Measurements from ENCODE around the gene ACSM2B. TPM values are rescaled to one million over a fixed set of nuclear protein-coding genes. Genes with fewer than 3 reads are reported as not detected.
"Not testable (repeated sequence)": the region's sequence is repeated elsewhere in the genome, so short reads cannot be mapped to it uniquely, and the experiment has no call there.

Gene ACSM2B
- total and polyA plus RNA-seq, 2 donors from 2014 or later = 48.2 to 428 TPM

DNA sequence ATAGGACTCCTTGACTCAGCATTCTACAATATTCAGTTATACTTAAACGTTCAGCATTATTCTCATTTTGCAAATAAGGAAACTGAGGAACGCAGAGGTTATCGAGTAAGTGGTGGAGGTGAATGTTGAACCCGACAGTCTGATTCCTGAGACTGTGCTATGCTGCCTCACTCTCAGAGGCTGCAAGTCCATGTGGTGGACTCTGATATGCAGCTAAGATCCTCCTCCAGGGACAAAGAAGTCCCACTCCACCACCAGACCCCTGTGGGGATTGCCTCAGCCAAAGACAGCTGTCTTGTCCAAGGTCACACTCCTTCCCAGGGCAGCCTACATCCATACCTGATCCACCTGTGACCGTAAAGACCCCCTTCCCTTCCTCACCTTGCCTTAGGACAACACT, 37.5 kb downstream of the ACSM2B start:
- TF ChIP-seq, protein P1, sequence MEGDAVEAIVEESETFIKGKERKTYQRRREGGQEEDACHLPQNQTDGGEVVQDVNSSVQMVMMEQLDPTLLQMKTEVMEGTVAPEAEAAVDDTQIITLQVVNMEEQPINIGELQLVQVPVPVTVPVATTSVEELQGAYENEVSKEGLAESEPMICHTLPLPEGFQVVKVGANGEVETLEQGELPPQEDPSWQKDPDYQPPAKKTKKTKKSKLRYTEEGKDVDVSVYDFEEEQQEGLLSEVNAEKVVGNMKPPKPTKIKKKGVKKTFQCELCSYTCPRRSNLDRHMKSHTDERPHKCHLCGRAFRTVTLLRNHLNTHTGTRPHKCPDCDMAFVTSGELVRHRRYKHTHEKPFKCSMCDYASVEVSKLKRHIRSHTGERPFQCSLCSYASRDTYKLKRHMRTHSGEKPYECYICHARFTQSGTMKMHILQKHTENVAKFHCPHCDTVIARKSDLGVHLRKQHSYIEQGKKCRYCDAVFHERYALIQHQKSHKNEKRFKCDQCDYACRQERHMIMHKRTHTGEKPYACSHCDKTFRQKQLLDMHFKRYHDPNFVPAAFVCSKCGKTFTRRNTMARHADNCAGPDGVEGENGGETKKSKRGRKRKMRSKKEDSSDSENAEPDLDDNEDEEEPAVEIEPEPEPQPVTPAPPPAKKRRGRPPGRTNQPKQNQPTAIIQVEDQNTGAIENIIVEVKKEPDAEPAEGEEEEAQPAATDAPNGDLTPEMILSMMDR (IDR thresholded peaks at IDR 0.05; ENCODE audit: borderline replicate concordance, extremely low read depth, insufficient read depth) = no peak
- DNase-seq = no peak
- Histone ChIP-seq H3K36me3 (ENCODE audit: control insufficient read depth in 2 of 3, insufficient read depth in 3 of 3, low read length in 3 of 3) (peaks cover 0 to 17% (median 0%) of the 10 kb centered on the region in 3 donors), H3K4me3 (ENCODE audit: low read length in 3 of 3) (no peak overlapping the region), H3K27me3 (ENCODE audit: control insufficient read depth, insufficient read depth, low read length) (no peaks in the 10 kb centered on the region), H3K9ac (ENCODE audit: low read length in 3 of 3) (no peak overlapping the region), H3K4me1 (ENCODE audit: control insufficient read depth in 2 of 3, insufficient read depth in 2 of 3, low read depth in 1 of 3, low read length in 3 of 3) (no peaks in the 10 kb centered on the region), H3K9me3 (ENCODE audit: control insufficient read depth in 2 of 3, insufficient read depth in 1 of 3, low read length in 3 of 3) (no peaks in the 10 kb centered on the region), H3K27ac (ENCODE audit: low read depth in 2 of 2, low read length in 2 of 2) (no peak overlapping the region)
- intact Hi-C loops (cut with DNase I) = no loop called here
- no peak for FAIRE-seq

DNA sequence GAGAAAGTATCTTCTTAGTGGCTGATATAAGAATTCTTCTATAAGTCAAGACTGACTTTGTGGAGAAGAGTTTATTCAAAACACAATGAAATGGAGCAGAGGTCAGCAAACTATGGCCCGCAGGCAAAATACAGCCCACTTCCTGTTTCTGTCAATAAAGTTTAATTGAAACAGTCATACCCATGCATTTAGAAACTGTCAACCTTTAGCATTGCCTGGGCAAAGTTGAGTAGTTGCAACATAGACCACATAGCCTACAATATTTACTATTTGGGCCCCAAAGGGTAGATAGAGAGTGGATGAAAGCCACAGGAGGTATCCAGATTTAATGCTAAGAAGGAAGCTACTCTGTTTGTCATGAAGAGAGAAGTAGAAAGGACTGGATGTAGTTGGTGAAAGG, 38.0 kb downstream of the ACSM2B start:
- Histone ChIP-seq H3K9me3 (ENCODE audit: control insufficient read depth in 2 of 3, insufficient read depth in 1 of 3, low read length in 3 of 3) (no peaks in the 10 kb centered on the region), H3K36me3 (ENCODE audit: control insufficient read depth in 2 of 3, insufficient read depth in 3 of 3, low read length in 3 of 3) (peaks cover 0 to 17% (median 0%) of the 10 kb centered on the region in 3 donors), H3K27ac (ENCODE audit: low read depth in 2 of 2, low read length in 2 of 2) (no peak overlapping the region), H3K9ac (ENCODE audit: low read length in 3 of 3) (no peak overlapping the region), H3K4me3 (ENCODE audit: low read length in 3 of 3) (no peak overlapping the region), H3K27me3 (ENCODE audit: control insufficient read depth, insufficient read depth, low read length) (no peaks in the 10 kb centered on the region), H3K4me1 (ENCODE audit: control insufficient read depth in 2 of 3, insufficient read depth in 2 of 3, low read depth in 1 of 3, low read length in 3 of 3) (no peaks in the 10 kb centered on the region)
- intact Hi-C loops (cut with DNase I) = no loop called here
- DNase-seq (no peak), FAIRE-seq (no peak)
- TF ChIP-seq, protein P1 (IDR thresholded peaks at IDR 0.05; ENCODE audit: borderline replicate concordance, extremely low read depth, insufficient read depth) = no peak

DNA sequence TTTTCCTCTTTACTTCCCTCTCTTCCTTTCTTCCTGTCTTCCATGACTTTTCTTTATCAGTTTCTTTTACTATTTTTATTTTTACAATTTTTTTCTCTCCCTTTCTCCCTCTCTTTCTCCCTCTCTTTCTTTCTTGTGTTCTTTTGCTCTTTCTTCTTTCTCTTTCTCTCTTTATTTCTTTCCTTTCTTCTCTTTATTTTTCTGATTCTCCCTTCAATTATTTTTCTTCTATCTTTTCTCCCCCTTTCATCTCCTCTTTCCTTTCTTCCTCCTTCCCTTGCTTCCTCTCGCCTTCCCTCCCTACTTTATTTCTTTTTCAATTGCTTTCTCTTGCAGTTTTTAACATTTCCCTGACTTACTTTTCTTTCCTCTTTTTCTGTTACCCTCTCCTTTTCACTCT, 39.5 kb downstream of the ACSM2B start:
- H3K27me3 ChIP-seq (ENCODE audit: control insufficient read depth, insufficient read depth, low read length); intact Hi-C loops (cut with DNase I): not testable (repeated sequence)

DNA sequence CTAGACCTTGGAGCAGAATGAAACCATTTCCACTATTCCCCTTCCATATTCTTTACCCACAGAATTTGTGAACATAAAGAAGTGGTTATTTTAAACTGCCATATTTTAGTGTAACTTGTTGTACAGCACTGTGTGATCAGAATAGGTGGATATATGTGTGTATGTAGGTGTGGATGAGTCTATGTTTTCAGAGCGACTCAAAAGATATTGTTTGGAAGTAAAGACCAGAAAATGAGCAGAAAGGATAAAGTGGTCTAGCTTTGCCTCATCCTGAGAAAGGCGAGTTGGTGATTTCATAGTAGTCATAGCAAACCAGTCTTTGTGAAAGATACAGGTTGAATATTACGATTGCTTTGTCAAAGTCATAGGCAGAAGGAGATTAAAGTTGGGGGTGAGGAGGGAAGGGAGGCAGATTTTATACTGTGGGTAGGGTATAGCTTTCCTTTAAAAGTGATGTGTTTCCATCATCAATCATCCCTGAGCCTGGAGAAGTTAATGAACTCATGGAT, 43.8 kb downstream of the ACSM2B start:
- FAIRE-seq; H3K4me3 ChIP-seq (ENCODE audit: low read length in 3 of 3); H3K27me3 ChIP-seq (ENCODE audit: control insufficient read depth, insufficient read depth, low read length); DNase-seq; H3K27ac ChIP-seq (ENCODE audit: low read depth in 2 of 2, low read length in 2 of 2); intact Hi-C loops (cut with DNase I); H3K9me3 ChIP-seq (ENCODE audit: control insufficient read depth in 2 of 3, insufficient read depth in 1 of 3, low read length in 3 of 3); H3K9ac ChIP-seq (ENCODE audit: low read length in 3 of 3); H3K36me3 ChIP-seq (ENCODE audit: control insufficient read depth in 2 of 3, insufficient read depth in 3 of 3, low read length in 3 of 3); H3K4me1 ChIP-seq (ENCODE audit: control insufficient read depth in 2 of 3, insufficient read depth in 2 of 3, low read depth in 1 of 3, low read length in 3 of 3): not testable (repeated sequence)

More for the DNA sequence above, 39.5 kb downstream of the ACSM2B start:
- not testable (repeated sequence) for H3K9ac ChIP-seq (ENCODE audit: low read length in 3 of 3); H3K27ac ChIP-seq (ENCODE audit: low read depth in 2 of 2, low read length in 2 of 2); FAIRE-seq; DNase-seq; H3K9me3 ChIP-seq (ENCODE audit: control insufficient read depth in 2 of 3, insufficient read depth in 1 of 3, low read length in 3 of 3); H3K4me1 ChIP-seq (ENCODE audit: control insufficient read depth in 2 of 3, insufficient read depth in 2 of 3, low read depth in 1 of 3, low read length in 3 of 3); H3K4me3 ChIP-seq (ENCODE audit: low read length in 3 of 3)
- H3K36me3 ChIP-seq (ENCODE audit: control insufficient read depth in 2 of 3, insufficient read depth in 3 of 3, low read length in 3 of 3) = peaks cover 0 to 17% (median 0%) of the 10 kb centered on the region in 3 donors

DNA sequence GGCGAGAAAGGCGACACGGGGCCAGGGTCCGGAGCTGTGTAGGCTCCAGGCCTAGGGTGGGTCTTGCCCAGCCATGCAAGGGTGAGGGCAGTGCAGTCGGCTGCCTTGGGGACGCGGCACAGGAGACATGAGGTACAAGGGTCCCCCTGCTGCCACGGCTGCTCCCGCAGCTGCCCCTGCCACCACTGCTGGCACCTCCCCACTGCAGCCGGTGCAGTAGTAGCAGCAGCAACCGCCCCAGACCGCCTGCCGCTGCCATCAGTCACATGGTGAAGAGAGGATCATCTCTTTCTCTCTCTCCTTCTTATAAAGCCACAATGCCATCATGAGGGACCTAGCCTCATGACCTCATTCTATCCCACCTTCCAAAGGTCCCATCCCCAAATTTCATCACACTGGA, 44.4 kb downstream of the ACSM2B start:
- intact Hi-C loops (cut with DNase I); H3K9ac ChIP-seq (ENCODE audit: low read length in 3 of 3); FAIRE-seq; H3K9me3 ChIP-seq (ENCODE audit: control insufficient read depth in 2 of 3, insufficient read depth in 1 of 3, low read length in 3 of 3); H3K27ac ChIP-seq (ENCODE audit: low read depth in 2 of 2, low read length in 2 of 2); H3K4me3 ChIP-seq (ENCODE audit: low read length in 3 of 3); DNase-seq; H3K27me3 ChIP-seq (ENCODE audit: control insufficient read depth, insufficient read depth, low read length); H3K36me3 ChIP-seq (ENCODE audit: control insufficient read depth in 2 of 3, insufficient read depth in 3 of 3, low read length in 3 of 3); H3K4me1 ChIP-seq (ENCODE audit: control insufficient read depth in 2 of 3, insufficient read depth in 2 of 3, low read depth in 1 of 3, low read length in 3 of 3): not testable (repeated sequence)
